DND-41 (cell line): Measurements from ENCODE around the gene HS3ST6.

ENCODE experiments used
- CTCF ChIP-seq: IDR thresholded peaks from 2 replicates; pipeline ENCODE4 v1.5.1; 2012; ENCODE audit warnings: borderline replicate concordance, low read length, moderate library complexity, mild to moderate bottlenecking; ENCODE audit not compliant: poor library complexity, severe bottlenecking; ENCODE audit errors: extremely low read depth
- EZH2 ChIP-seq: IDR thresholded peaks from 3 replicates; pipeline ENCODE4 v1.6.1; 2012; ENCODE audit warnings: borderline replicate concordance, low read depth, mild to moderate bottlenecking, moderate library complexity, low read length, inconsistent platforms; ENCODE audit not compliant: severe bottlenecking

DNA sequence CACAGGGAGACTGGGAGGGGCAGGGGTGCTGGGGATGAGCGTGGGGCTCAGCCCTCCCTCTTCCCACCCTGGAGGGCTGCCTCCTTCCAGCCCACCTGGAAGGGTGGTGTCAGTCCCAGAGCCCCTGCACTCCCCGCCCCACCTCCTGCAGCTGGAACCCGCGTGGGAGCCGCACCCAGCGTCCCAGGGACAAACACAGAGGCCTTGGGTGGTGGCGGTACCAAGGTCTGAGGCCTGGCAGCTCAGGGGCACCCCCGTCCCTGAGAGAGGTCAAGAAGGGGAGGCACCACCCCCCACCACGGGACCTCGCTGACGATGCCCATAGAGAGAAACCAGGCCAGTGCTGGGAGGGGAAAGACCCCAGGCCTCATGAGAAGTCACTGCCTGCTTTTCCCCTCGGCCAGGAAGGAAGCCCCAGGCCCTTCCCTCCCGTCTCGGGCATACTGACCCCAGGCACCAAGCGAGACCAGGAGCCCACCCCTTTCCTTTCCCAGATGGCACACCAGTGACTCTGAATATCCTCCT lies 4.1 kb downstream of the HS3ST6 start:
- no peak for TF ChIP-seq CTCF
- TF ChIP-seq EZH2: no peak
